NCI-H2107 (cell line): ENCODE data around the gene NSF.

Experiments used
- DNase-seq: peaks from one replicate; lab custom pipeline; 2025; lab: John Stamatoyannopoulos, UW

NSF gene

DNA sequence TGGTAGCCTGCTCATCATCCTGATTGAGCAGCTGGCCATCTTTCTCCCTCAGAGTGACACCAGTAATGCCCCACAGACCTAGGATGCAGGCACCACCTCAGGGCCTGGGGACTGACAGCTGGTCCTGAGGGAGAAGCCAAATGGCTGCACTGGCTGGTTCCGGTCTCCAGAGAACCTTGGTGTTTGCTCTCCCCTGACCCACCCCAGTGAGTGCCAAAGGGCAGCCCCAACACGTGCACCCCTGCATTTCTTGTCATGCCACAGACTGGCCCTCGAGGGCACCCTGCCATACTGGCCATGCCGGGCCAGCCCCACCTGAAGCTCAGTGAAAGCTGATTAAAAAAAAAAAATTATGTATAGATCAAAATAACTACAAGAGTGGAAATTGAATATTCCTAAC is 127.5 kb downstream of the NSF start:
- no peak for DNase-seq

DNA sequence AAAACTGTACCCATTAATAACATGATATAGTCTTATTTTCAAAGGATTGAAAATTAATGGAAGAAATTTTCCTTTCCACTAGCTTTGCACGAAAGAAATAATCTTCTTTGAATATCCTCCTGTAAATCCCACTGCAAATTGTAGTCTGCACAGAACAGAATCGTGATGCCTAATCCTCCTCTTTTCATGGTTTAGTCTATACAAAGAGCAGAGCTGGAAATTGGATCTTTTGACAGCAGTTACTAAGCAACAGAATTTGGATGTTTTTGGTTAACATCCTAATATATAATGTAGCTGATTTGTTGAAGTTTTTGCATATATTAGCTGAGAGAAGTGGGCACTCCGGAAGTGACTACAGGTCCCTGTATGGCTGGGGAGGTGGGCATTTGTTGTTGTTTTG is 129.4 kb downstream of the NSF start:
- DNase-seq: no peak

DNA sequence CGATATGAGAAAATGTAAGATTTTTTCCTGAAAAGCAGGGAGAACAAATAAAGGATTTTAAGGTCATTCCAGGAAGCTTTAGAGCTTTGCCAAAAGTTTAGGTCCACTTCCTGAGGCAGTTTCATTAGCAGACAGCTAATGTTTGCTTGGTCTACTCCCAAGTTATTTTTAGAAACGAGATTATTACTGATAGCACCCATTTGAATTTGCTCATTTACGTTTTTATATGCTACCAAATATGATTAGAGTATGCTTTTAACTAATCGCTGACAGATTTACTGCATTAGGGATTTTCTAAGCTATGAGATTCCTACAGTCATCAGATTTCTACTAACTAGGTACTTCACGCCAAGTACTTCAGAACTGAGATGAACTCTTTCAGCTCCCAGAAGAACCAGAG is 129.9 kb downstream of the NSF start:
- no peak for DNase-seq

DNA sequence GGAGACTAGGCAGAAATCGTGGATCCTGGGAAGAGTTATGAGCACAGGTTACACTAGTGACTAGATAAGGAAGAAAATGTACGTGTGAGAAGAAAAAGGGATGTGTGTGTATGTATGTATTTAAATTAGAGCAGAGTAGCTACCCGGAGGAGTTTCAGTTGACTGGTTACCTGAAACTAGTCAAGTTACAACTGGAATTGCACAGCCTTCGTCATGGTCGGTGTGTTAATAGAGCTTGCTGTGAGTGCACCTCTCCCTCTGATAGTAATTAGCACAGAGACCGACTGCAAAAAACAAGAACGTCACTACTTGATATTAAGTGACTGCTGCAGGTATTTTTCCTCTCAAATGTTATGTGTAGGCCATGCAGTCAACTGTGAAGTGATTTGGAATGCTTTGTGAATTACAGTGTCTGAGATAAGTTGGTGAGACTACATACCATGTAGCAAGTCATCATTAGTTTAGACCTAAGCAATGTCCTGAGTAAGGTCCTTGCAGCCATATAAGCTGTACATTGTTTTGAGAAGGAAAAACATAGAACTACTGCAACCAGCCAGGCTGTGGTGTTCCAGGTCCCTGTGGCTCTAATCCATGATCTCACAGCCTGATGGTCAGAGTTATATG is 132.3 kb downstream of the NSF start:
- DNase-seq: no peak

DNA sequence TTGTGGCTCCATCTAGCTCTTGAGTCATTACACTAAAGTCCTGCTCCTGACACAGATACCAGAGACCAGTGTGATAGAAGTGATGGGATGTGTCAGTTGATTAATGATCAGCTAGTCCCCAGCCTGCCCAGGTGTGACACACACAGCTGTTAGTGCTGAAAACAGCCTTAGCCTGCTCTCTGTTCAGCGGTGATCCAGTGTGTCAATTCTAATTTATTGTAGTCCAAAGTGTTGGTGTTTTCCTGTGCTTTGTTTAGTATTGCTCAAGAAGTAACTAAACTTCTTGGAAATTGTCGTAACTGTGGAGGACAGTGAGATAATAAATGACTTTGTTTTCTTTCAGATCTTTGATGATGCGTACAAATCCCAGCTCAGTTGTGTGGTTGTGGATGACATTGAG is 135.7 kb downstream of the NSF start:
- no peak for DNase-seq

DNA sequence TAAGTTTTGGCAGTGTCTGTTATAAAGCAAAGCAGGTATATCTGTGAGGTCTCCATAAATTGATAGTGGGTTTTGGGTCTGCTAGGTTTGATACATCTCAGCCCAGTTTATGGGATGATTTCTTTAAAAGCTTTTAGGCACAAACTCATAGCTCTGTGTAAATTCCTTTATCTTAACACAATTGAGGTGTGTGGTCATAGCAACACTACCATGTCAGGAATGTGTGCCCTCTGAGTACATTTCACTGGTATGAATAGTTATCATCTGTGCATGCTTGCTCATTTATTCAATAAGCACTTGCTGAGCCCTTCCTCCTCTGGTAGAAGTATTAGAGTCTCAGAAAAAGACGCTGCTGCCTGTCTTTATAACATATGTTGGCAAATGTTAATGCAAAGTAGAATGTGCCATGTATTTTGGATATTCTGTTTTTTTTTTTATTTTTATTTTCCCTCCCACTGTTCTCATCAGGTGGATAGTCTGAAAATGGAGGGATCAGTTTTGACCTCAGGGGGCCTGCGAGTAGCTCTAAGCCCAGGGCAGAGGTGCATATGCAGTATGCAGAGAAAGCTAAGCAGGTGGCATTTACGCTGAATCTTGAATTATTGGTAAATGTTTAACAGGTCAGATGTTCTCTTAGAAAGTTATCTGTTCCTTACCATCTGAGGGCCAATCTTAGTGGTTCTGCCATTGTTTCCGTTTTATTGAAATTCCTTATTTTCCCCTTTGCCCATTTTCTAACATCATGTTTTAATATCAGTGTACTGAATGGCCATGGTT is 137.3 kb downstream of the NSF start:
- no peak for DNase-seq

DNA sequence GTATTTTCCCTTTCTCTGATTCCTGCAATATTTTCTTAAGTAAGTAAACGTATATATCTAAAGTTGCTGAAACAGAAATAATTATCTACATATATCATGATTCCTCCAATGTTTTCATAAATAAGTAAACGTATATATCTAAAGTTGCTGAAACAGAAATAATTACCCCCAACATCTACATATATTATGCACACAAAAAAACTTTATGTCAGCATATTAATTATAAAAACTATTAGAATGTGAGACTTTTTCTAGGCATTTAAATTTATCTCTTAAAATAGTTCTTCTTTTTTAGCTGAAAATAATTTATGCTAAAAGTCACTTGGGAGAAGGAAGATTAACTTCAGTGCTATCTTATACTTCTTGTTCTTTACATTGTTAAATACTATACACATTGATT is 139.6 kb downstream of the NSF start:
- no peak for DNase-seq

DNA sequence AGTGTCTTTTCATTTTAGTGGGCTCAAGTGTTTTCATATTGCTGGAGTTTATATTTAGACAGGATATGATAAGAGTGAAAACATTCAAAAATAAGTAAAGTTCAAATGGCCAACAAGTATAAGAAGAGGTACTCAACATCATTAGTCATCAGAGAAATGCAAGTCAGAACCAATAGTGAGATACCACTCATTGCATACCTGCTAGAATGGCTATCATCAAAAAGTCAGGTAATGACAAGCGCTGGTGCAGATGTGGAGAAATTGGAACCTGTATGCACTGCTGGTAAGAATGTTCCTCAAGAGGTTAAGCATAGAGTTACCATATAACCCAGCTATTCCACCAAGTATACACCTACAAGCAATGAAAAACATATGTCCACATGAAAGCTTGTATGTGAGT is 140.2 kb downstream of the NSF start:
- no peak for DNase-seq

DNA sequence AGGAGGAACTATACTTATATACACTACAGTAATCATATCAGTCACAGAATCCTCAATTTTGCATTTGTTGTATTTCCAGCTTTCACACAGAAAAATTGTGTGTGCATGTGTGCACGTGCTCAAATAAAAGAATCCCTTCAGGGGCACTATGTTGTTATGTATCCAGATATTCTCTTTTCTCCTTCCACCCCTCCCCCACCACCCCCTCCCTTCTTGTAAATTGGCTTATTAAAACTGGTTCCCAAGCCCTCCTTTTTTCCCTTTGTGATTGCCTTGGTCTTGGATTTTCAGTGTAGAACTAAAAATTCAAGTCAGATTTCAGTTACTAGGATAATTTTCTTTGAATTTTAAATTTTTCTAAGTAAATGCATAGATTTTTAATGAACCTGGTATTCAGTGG is 141.7 kb downstream of the NSF start:
- DNase-seq: no peak

DNA sequence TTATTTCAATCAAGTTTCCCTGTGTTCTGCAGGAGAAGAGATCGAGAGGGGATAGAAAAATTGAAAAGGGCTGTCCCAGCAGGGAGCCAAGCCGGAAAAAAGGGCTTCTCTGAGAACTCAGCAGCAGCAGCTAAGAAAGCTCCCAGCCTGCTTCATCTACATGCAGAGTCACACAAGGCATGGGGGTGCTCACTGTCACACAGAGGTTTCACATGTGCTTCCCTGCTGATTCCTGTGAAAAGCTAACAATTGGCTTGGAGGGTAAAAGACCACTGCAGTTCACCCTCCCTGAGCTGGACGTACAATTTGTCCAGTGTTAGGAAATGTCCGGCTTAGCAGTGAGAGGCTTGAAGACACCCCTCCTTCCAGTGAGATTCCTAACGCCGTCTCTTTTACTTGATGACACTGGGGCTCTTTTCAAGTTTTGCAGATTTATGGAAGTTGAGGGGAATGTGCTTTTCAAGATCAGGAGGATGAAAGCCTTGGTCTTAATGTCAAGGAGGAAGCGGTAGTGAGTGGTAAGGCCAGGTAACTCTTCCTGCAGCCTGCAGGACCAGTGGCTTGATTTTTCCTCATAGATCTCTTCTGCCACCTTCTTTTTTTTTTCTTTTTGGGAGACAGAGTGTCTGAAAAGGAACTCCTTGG is 142.4 kb downstream of the NSF start:
- no peak for DNase-seq

DNA sequence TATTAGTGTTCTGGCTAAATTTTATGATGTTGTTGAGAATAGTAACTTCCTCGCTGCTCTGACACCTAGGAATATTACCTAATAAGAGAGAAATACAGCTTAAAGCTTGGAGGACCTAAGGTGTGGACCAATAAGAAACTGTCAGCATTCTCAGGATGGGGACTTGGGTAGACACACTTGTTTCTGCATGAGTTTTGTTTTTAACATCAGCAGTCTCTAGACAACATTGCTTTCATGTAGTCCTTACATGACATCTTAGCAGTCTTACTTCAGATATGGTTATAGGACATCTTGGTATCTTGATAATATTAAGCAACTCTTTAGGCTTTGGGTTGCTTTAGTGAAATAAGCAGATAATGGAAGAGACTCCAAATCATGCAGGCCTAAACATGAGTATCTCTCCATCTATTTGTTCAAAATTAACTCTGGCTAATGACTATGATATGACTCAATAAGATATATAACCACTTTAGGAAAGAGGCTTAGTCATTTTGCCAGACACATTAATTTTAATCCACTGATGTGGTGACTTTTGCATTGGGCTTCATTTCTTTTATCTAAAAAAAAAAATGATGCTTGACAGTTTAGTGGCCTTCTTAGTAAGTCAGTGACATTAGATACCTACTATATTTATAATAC is 143.5 kb downstream of the NSF start:
- no peak for DNase-seq

DNA sequence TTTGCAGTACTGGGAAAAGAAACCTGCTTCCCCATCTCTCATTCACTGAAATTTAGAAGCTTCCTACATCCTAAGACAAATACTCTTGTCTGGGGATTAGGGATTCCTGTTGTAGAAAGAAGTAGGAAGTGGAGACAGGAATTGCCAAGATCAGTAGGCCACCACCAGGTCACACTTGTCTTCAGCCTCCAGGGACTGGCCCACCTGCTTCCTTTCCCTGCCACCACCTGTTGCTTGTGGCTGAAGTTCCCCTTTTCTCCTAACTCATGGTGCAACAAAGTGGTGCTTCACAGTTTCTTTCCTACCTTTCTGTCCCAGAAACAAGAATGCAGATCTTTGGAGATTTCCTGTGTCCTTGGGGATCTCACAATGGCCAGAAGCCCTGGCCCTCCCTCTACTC is 145.6 kb downstream of the NSF start:
- DNase-seq: no peak

DNA sequence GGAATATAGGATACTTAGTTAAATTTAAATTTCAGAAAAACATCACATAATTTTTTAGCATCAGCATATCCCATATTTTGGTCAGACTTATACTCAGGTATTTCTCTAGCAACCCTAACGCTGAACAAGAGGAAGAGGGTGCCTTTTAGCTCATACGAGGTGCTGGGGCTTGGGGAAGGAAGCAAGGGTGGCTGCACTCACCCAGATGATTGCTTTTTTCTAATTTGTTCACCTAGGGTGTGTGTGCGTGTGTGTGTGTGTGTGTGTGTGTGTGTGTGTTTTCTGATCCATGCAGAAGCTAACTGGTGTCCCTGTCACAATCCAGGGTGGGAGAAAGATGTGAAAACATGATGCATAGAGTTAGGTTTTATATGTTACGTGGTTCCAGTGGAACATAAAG is 146.9 kb downstream of the NSF start:
- no peak for DNase-seq

DNA sequence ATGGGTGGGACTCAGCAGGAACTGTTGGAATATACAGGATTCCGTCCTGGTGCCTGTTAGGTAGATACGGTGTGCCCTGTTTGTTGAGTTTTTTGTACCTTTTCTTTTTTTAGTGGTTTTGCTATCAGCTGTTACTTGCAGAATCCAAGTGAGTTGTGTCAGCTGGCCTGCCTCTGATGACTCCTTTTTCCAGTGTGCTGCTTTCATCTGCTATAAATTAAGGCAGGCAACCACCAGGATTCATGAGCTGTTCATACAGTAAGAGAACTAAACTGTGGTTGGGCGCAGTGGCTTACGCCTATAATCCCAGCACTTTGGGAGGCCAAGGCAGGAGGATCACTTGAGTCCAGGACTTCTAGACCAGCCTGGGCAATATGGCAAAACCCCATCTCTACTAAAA is 148.1 kb downstream of the NSF start:
- no peak for DNase-seq

DNA sequence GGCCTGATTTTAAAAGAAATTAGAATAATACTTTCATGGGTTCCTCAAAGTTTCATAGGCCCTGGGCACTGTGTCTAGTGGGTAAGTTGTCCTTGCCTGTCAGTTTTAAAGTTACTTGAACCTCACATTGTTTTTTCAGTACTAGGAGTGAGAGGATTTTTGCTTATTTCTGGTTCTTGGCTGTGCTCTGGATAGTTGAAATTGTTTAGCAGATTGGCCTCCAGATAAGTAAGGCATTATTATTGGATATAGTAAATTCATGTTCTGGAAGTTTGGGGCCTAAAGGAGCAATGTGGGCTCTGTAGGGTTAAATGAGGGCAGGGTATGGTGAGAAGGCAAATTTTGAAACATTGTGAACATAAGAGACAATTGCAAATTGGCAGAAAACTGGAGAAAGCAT is 149.5 kb downstream of the NSF start:
- DNase-seq: no peak

DNA sequence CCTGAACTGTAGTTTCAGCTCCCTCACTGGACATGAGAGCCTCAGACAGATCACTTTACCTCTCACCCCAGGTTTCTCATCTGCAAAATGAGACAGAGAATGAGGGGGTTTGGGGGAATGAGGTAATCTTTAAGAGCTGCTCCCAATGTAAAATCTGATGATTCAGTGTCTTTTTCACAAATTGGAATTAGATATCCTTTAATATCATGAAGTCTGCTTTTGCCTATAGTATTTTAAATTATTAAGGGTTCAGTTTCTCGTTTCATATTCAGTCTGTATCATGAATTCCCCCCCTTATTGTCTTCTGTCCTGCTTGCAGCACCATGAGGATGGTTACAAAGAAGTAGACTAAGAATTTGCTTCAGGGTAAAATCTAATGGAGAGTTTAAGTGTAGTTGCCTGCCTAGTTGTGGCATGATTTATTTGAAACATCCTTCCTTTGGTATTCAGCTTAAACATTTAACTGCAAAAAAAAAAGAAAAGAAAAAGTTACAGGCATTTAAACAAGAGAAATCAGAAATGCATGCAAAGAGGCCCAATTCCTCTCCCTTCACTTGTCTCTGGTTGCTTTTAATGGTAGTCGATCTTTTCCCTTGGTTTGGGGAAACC is 150.8 kb downstream of the NSF start:
- no peak for DNase-seq

DNA sequence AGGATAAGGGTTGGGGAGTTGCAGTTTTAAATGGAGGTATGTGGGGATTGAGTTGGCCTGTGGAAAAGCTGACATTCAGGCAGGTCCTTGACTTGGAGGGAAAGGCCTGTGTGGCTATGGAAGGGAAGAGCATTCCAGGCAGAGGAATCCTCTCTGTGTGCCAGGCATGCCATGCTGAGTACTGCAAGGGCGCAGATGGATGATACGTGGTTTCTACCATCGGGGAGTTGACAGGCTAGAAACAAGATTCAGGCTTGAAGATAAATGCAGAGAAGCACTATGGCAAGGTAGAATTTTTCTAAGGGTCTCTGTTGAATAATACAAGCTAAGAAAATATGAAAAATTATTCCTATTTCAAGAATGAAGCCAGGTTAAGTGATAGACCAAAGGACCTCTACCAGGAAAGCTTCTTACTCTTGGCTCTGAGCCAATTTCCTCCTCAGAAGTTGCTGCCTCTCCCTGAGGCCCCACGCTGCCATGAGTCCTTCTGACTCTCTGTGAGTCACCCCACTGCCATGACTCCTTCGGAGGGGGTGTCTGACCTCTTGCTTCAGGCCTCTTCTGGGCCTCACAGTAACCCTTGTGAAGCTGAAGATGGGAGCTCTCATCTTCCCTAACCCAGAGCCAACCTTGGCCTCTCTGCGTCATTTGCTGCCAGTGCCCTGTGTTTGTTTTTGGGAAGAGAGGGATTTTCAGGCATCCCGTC is 152.2 kb downstream of the NSF start:
- no peak for DNase-seq

DNA sequence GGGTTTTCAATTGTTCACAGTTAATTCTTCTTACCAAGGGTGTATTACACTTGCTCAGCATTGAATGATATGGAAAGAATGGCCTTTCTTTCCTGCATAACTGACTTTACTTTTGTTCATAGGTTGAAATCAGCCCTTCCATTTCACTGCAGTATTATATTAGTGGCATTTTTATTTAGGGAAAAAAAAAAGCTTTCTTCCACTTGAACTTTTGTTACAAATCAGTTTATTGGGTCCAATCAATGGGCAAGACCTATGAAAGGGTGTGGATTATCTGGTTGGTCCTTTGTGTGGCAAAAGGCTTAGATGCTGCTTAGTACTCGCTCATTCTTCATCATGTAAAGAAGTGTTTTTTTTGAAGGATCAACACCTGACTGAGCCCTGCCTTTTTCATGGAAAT is 154.0 kb downstream of the NSF start:
- no peak for DNase-seq

DNA sequence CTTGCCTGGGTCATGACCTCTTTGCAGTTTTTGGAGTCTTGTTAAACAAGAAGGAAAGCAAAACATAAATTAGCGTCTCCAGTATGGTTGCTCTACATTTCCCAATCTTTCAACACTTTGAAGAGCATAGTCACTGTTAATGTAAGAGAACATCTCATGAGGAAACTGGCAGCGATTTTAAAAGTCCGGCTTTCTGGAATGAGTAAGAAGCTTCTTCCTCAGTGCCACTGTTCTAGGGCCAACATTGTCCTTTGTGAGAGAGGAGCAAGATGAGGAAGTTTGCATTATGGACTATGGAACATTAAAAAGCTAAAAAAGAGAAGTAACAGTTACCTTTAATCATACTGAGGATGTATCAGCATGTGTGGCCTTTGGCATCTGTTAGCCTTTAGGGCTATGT is 154.9 kb downstream of the NSF start:
- no peak for DNase-seq

DNA sequence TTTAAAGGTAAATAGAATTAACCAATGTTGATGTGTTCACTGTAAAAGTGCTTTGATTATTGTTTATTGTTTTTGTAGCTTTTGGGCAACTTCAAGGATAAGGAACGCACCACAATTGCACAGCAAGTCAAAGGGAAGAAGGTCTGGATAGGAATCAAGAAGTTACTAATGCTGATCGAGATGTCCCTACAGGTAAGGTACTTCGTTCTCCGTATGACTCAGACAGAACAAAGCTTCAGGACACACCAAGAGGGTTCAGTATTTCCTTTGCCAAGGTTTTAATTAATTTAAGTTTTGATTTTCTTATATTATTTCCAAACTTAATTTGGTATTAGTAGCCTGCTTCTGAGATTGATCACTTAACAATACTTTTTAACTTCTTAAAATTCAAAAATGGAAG is 161.0 kb downstream of the NSF start:
- no peak for DNase-seq

DNA sequence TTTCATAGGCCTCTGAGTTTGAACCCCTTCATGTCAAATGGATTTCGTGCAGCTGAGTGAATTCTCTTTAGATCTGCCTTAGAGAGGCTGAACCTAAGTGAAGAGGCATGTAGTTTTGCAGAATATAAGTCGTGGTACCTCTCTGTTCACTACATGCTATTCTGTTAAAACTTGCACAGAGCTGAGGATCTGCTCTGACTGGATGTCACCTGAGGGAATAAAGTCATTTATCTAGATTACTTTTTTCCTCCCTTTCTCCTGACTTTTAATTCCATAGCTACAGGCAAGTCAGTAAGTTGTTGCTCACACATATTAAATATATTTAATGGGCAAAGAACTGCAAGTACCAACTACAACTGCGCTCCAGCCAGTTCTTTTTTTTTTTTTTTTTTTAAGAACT is 163.3 kb downstream of the NSF start:
- DNase-seq: no peak
